NB4 (cell line): ENCODE data around the gene KCNIP4.

Source experiments
- MAX ChIP-seq: IDR thresholded peaks from 2 replicates; pipeline ENCODE4 v1.6.1; 2011; ENCODE audit warnings: low read depth, low read length
- MYC ChIP-seq: IDR thresholded peaks from 2 replicates; pipeline ENCODE4 v1.6.1; 2011; ENCODE audit warnings: low read depth, low read length
- POLR2A ChIP-seq: IDR thresholded peaks from 2 replicates; pipeline ENCODE4 v1.6.1; 2011; ENCODE audit warnings: mild to moderate bottlenecking; ENCODE audit not compliant: insufficient read length; ENCODE audit errors: extremely low read depth
- TF ChIP-seq, protein P1 (sequence below): IDR thresholded peaks from one replicate; pipeline ENCODE4 v1.5.1; 2012; ENCODE audit warnings: low read depth, low read length

DNA sequence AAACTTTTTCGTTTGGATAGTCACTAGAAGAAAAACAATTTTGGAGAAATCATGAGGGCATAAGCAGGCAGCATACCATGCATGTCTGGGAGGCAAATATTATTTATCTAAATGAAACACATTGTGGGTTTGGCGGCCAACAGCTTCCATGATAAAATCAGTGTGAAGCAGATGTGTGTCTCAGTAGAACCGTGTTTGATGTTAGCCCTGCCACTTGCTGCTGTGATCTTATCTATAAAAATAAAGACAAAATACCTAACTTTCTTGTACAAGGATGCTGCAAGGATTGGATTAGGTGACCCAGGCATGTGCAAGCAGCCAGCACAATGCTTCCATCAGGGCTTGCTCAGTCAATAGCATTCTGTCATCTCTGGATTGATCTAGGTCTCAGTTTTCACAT lies 906.9 kb downstream of the KCNIP4 start:
- TF ChIP-seq, protein P1, sequence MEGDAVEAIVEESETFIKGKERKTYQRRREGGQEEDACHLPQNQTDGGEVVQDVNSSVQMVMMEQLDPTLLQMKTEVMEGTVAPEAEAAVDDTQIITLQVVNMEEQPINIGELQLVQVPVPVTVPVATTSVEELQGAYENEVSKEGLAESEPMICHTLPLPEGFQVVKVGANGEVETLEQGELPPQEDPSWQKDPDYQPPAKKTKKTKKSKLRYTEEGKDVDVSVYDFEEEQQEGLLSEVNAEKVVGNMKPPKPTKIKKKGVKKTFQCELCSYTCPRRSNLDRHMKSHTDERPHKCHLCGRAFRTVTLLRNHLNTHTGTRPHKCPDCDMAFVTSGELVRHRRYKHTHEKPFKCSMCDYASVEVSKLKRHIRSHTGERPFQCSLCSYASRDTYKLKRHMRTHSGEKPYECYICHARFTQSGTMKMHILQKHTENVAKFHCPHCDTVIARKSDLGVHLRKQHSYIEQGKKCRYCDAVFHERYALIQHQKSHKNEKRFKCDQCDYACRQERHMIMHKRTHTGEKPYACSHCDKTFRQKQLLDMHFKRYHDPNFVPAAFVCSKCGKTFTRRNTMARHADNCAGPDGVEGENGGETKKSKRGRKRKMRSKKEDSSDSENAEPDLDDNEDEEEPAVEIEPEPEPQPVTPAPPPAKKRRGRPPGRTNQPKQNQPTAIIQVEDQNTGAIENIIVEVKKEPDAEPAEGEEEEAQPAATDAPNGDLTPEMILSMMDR = no peak
- no peak for TF ChIP-seq POLR2A
- TF ChIP-seq MAX = no peak
- TF ChIP-seq MYC = no peak
